Articular chondrocyte of knee joint (primary cell): ENCODE results near the gene HAUS7. TPM values are rescaled to one million over a fixed set of nuclear protein-coding genes. Genes with fewer than 3 reads are reported as not detected.

ENCODE experiments used
- small RNA-seq: library from RNA; depleted of rRNA; stranded (forward); fragments of <200 nt; gene quantifications from one replicate; pipeline ENCODE3, GENCODE V24; 2012
- total RNA-seq: library from RNA; depleted of rRNA; stranded (reverse); fragments of >200 nt; gene quantifications from 2 replicates; pipeline ENCODE4 v1.2.3, GENCODE V29; 2012

The HAUS7 gene
- total RNA-seq, result 11.0 and 13.7 TPM in 2 replicates

GRCh38 chrX:153470411-153471363 is at the start of gene HAUS7:
Gene HAUS7 (minus strand): TSS chrX:153470576. CDS start chrX:153470557, 19 bp downstream.

GRCh38 chrX:153517423-153517822 is 47.0 kb upstream of the HAUS7 start, which contains the start of gene ATP2B3:
Gene ATP2B3 (plus strand): TSS chrX:153517642. CDS start chrX:153536248, 18,606 bp downstream.

GRCh38 chrX:153494541-153495361 is 24.4 kb upstream of the HAUS7 start, which contains the start of gene BGN:
Gene BGN (plus strand): TSS chrX:153494980. CDS start chrX:153504632, 9,652 bp downstream.

GRCh38 chrX:153445856-153446635 is 24.3 kb downstream of the HAUS7 start, which contains the start of gene TREX2:
Gene TREX2 (minus strand): TSS chrX:153446056. CDS start chrX:153445430, 626 bp downstream.

GRCh38 chrX:153411255-153411987 is 59.0 kb downstream of the HAUS7 start, which contains the start of gene ZFP92:
Gene ZFP92 (plus strand): TSS chrX:153411472. CDS start chrX:153418323, 6,851 bp downstream.

GRCh38 chrX:153401133-153401764 is 69.1 kb downstream of the HAUS7 start, which contains the start of gene PNMA6E:
Gene PNMA6E (minus strand): TSS chrX:153401350. CDS start chrX:153398849, 2,501 bp downstream.

Small RNA genes lying within 50 kb of the gene (small RNA-seq; reads per million reads assigned to genes)
- not detected for gene RN7SL667P

Other genes starting within 250 kb of the HAUS7 start
- gene PNMA6F, start 148.8 kb downstream of the HAUS7 start, total RNA-seq, result not detected in 2 replicates
- 10.2 and 10.7 TPM in 2 replicates for gene ZNF275, start 136.4 kb downstream of the HAUS7 start, total RNA-seq
- not detected in 2 replicates for gene PNMA6E, start 69.2 kb downstream of the HAUS7 start, total RNA-seq
- 0.13 and 0.22 TPM in 2 replicates for gene ZFP92, start 59.1 kb downstream of the HAUS7 start, total RNA-seq
- gene TREX2, start 24.5 kb downstream of the HAUS7 start, total RNA-seq, result 0.54 and 1.3 TPM in 2 replicates
- gene BGN, start 24.4 kb upstream of the HAUS7 start, total RNA-seq, result 116 and 154 TPM in 2 replicates
- under 0.01 and 0.32 TPM in 2 replicates for gene ATP2B3, start 47.1 kb upstream of the HAUS7 start, total RNA-seq
- 18.2 and 23.9 TPM in 2 replicates for gene CCNQ, start 128.6 kb upstream of the HAUS7 start, total RNA-seq
- gene DUSP9, start 176.6 kb upstream of the HAUS7 start, total RNA-seq, result not detected in 2 replicates
- 0.39 and 0.65 TPM in 2 replicates for gene PNCK, start 203.2 kb upstream of the HAUS7 start, total RNA-seq
- 14.9 and 22.5 TPM in 2 replicates for gene SLC6A8, start 217.3 kb upstream of the HAUS7 start, total RNA-seq